GM08714 (cell line): Measurements from ENCODE around the gene RSPH6A.
A peak's percentile ranks its signal among the peaks of the same experiment; 100 is the strongest.
"Not testable (repeated sequence)": the region's sequence is repeated elsewhere in the genome, so short reads cannot be mapped to it uniquely, and the experiment has no call there.

Source experiments
- H3K4me3 ChIP-seq: fragments of 200-500 bp; sonication (Bioruptor generic); 2 replicates; pipeline ENCODE4 v1.5.1; 2014; ENCODE audit warnings: mild to moderate bottlenecking, low read length, inconsistent platforms
- ZNF274 ChIP-seq: IDR thresholded peaks from 2 replicates; pipeline ENCODE4 v1.6.1; 2012; ENCODE audit warnings: mild to moderate bottlenecking, low read depth, low read length

RSPH6A gene

DNA sequence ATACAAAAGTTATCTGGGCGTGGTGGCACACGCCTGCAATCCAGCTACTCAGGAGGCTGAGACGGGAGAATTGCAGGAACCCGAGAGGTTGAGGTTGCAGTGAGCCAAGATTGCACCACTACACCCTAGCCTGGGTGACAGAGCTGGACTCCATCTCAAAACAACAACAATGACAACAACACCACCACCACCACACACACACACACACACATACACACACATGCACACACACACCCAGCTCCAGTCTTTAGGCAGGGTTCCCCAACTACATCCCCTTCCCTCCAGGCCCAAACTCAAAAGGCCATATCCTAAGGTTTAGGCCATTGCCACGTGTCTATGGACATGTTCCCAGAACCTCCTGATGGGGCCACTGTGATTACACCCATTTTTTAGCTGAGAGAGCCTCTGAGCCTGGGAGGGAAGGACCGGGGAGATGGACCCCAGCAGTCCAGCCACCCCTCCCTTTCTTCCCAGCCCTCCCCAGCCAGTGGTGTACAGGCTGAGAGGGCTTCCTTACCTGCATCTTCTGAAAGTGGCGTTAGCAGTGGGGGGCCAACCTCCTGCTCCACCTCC, 13.4 kb downstream of the RSPH6A start:
- no peak for TF ChIP-seq ZNF274
- no peak overlapping the region for H3K4me3 ChIP-seq

DNA sequence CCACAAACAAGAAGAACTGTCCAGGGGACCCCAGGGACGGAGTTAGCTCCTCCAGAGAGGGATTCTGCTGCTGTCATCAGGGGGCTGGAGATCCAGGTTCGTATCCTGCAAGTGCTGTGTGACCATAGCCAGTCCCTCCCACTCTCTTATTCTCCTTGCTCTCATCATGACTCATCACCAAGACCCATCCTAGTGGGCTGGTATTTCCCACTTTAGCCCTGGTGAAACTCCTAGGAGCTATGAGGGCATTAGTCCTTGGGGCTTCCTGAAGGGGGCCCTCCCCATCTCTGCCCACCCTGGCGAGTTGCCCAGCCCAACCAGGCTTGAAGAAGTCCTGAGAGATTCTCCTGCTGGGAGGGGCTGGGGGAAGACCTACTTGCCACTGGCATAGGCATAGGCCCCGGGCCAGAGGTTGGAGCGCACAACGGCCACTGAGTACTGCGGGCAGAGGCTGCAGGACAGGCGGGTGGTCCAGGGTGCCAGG, 15.0 kb downstream of the RSPH6A start:
- H3K4me3 ChIP-seq, result no peak overlapping the region
- TF ChIP-seq ZNF274, result no peak

DNA sequence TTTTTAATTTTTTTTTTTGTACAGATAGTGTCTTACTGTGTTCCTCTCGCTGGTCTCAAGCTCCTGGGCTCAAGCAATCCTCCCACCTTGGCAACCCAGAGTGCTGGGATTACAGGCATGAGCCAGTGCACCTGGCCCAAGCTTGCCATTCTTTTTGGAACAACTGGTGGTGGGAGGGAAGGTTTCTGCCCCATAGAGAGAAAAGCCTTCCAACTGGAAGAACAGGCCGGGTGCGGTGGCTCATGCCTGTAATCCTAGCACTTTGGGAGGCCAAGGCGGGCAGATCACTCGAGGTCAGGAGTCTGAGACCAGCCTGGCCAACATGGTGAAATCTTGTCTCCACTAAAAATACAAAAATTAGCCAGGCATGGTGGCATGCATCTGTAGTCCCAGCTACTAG, 15.6 kb downstream of the RSPH6A start:
- H3K4me3 ChIP-seq, result not testable (repeated sequence)

DNA sequence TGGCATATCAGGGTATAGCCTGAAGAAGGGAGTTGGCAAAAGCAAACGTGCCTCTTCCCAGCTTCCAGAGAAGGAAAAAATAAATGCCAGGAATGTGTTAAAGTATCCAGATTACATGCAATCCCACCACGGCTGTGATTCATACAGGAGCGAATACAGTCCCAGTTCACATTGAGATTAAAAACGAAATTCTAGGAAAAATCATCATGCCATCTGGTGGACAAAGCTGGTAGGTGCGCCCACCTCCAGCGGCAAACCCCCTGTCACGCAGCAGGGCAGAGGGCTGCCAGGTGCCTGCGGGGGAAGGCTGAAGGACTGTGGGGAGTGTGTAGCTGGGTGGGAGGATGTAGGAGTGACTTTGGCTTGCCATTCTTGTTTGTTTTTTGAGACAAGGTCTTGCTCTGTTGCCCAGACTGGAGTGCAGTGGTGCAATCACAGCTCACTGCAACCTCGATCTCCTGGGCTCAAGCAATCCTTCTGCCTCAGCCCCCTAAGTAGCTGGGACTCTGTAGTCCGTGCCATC, 16.1 kb downstream of the RSPH6A start:
- TF ChIP-seq ZNF274, result no peak
- H3K4me3 ChIP-seq, result no peak overlapping the region

DNA sequence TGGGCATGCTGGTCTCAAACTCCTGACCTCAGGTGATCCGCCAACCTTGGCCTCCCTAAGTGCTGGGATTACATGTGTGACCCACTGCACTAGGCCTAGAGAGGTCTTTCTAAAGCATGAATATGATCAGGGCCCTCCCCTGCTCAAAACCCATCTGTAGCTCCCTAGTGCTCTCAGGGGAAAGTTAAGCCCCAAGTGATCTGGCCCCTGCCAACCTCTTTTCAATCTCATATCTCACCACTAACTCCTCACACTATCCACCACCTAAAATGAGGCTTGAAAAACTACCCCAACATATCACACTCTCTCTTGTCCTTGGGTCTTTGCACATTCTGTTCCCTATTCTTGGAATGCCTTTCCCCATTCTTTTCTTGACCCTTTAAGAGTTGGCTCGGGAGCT, 20.5 kb downstream of the RSPH6A start:
- no peak for TF ChIP-seq ZNF274
- no peak overlapping the region for H3K4me3 ChIP-seq

DNA sequence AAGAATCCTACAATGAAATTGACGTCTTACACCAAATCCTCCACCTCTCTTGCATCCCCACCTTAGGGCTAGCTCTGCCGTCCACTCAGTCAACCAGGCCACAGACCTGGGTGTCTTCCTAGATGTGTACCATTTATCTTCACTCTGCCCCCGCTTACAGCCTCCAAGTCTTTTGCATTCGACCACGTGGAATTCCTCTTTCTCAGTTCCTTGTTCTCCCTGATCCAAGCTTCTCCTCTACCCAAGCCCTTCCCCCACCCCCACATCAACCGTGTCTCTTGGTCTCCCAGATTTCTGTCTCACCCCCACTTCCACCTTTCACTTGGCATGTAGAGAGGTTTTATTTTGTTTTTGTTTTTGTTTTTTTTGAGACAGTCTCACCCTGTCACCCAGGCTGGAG, 21.2 kb downstream of the RSPH6A start:
- TF ChIP-seq ZNF274, result no peak
- no peak overlapping the region for H3K4me3 ChIP-seq

DNA sequence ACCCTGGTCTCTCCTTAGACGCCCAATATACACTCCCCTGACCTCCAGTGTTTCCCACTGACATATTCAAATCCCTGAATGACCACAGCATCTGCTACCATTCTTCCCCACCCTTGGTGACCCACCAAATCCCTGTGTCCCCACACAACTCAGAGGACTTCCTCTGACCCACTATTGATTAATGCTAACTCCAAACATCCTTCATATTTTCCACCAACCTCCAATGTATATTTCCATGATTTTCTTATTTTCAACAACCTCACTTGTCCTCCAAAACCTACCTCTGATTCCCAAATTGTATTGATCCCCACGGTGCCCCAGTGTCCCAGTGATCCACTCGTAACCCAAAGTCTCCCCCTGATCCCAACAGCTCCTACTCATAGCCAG, 21.9 kb downstream of the RSPH6A start:
- H3K4me3 ChIP-seq, result peak overlapping the region; percentile 7; the same call in 1 of the 2 replicates
- TF ChIP-seq ZNF274, result no peak

DNA sequence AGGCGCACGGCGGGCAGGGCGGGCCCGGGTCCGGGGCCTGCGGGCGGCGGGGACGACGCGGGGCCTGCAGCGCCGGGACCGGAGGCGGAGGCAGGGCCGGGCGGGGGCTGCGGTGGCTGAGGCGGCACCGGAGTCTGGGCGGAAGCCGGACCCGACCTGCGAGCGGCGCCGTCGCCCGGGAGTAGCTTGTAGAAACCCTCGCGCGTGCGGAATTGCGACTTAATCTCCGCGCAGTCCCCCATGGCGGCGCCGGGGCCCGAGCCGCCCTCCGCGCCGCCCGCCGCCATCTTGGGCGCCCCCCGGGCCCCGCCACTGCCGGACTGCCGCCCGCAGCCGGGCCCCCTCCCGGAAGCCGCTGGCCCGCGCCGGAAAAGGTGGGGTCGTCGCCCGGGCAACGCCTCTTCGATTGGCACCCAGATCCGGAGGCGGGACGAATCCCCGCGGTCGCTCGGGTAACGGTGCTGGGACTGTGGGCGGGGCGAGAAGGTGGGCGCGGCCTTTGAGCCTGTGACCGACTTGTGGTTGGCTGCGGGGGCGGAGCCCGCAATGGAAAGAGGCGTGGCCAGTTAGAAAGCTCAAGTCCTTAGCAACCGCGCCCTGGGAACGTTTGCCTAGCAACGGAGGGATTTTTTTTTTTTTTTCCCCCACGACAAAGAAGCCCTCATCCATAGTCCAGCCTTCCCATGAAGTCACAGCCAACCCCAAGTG, 22.5 kb downstream of the RSPH6A start, which contains the start of gene DMWD:
DMWD (minus strand) TSS at position 376 of the 708 bp plus-strand sequence; CDS start at position 287, 89 bp downstream.
- TF ChIP-seq ZNF274, result no peak
- peak within 1 kb of the TSS; percentile 94 for H3K4me3 ChIP-seq

DNA sequence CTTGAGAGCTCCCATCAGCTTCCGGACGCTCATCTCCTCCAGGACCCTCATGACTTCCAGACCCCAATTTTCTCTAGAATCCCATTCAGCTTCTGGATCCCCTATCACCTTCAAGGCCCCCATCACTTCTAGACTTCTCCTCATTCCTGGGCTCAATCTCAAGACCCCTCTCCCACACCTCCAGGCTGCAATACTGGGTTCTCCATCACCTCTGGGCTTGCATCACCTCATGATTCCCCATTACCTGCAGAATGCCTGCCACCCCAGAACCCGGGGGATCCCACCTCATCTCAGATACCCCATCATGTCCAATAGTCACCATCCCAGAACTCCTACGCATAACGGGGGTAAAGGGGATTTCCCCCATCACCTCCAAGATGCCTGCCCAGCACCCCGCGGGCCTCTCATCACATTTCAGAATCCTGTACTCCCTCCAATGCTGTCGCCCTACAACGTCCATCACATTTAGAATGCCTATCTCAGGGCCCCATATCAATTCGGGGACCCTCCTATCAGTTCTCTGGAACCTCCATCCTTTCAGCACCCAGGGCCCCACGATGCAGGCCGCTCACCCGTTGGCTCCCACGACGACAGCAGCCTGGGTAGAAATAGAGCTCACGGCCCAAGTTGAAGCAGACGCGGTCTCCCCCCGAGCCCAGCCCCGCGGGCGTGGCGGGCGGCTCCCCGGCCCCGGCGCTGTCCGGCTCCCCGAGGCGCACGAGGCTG, 23.2 kb downstream of the RSPH6A start:
- peak overlapping the region; percentile 94 for H3K4me3 ChIP-seq
- no peak for TF ChIP-seq ZNF274

DNA sequence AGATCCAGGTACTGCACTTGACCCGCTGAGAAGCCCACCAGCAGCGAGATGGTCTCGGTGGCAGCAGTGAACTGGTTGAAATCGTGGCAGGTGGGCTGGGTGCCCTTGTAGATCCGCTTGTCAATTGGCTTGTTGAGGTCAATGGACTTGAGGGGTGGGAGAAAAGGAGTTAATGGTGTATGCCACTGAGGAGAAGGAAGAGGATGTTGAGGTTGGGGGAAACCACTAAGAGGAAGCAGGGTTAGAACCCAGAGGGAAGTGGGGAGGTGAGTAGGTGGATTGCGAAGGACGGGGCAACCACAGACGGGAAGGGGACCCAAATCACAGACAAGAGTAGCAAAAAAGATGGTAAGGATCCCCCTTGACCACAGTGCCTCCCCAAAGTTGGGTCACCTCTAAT, 24.2 kb downstream of the RSPH6A start:
- peak overlapping the region; percentile 94; the same call in 1 of the 2 replicates for H3K4me3 ChIP-seq
- TF ChIP-seq ZNF274, result no peak

DNA sequence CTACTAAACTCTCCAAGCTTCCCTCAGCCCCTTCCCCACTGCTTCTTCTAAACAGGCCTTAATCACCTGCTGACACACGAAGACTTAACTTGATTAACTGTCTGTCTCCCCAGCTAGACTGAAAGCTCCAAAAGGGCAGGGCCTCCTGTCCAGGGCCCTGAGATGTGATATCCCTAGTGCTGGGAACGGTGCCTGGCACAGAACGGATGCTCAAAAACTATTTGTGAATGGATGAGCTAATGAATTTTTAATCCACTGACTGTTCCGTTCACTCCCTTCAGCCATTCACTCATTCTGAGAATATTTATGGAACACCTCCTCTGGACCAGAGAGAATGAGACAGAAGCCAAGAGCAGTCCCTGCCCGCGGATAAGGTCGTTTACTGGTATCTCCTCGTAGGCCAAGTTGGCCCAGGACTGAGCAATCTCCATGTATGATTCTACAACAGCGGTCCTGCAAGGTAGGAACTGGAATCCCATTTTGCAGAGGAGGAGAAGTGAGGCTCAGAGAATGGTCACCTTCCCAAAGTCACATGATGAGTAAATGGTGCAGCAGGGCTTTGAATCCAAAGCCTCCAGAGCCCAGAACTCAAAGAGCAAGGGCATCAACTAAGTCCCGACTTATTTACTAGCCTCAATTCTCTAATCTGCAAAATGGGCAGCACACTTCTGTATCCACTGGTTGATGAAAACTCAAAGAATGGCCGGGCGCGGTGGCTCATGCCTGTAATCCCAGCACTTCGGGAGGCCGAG, 25.9 kb downstream of the RSPH6A start:
- no peak overlapping the region for H3K4me3 ChIP-seq
- TF ChIP-seq ZNF274, result no peak

DNA sequence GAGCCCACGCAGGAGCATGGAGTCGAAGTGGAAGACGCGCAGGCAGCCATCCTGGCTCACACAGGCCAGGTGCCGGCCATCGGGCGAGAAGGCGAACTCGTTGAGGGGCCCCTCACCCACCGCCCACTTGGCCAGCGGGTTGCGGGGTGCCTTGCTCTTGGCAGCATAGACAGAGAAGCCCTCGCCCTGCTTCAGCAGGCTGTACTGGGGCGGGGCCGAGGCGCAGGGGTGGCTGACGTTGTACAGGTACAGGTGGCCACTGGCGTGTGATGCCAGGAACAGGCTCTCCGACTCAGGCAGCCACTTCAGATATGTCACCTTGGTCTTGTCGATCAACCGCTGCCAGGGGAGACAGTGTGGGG, 28.6 kb downstream of the RSPH6A start:
- no peak for TF ChIP-seq ZNF274

DNA sequence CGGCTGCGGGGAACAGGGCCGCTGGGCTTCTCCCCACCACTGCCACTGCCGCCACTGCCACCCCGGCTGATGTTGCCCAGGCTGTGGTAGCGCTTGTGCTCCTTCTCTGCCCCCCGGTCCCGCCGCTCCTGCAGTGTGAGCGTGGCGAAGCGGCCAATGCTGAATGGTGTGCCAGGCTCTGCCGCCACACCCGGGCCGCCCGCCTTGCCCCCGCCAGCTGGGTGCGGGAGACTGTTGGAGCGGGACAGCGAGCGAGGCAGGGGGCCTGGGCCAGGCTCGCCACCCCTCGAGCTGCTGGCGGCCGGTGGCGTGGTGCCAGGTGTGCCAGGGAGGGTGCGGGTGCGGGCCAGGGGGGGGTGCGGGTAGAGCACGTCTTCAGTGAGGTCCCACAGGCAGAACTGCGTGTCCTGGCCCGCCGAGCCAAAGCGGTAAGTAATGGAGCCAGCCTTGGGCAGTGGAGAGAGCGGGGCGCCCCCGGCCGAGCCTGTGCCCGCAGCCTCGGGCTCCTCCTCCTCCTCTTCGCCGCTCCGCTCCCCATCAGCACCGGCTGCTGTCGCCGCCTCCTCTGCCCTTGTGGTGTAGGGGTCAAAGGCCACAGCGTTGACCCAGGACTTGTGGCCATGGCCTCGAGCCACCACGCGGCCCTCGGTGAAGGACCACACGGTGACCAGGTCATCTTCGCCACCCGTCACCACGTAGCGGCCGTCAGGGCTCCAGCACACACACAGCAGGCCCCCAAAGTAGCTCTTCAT, 29.2 kb downstream of the RSPH6A start:
- TF ChIP-seq ZNF274, result no peak
- no peak overlapping the region for H3K4me3 ChIP-seq

More for the DNA sequence above, 28.6 kb downstream of the RSPH6A start:
- no peak overlapping the region for H3K4me3 ChIP-seq
